ENCODE data around the gene STK24.
"Not testable (repeated sequence)": the region's sequence is repeated elsewhere in the genome, so short reads cannot be mapped to it uniquely, and the experiment has no call there.

STK24 gene

DNA sequence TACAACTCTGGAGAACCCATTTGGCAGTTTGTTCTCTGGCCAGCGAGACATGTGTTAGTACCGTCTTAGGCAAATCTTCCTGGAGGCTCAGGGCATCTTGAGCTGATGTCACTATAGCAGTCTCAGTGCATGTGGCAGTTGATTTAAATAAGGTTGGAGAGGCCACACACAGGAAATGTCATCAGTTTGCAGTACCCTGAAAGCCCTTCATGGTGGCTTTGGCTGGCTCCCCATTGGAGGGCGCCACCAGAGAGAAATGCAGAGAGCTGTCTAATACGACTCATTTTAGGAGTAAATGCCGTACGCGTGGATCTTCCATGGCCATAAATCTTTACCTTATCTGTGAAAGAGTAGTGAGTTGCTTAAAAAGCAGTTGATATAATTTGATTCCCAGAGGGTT, 163.1 kb downstream of the STK24 start:
- DNase-seq = no peak

DNA sequence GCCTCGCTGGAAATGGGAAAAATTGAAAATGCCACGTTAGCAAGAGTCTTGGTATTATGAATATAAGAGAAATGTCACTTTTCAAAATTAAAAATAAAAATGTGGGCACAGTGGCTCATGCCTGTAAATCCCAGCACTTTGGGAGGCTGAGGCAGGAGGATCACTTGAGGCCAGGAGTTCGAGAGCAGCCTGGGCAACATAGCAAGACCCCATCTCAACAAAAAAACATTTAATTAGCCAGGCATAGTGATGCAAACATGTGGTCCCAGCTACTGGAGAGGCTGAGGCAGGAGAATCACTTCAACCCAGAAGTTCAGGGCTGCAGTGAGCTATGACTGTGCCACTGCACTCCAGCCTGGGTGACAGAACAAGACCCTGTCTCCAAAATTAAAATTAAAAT, 163.6 kb downstream of the STK24 start:
- DNase-seq = not testable (repeated sequence)

DNA sequence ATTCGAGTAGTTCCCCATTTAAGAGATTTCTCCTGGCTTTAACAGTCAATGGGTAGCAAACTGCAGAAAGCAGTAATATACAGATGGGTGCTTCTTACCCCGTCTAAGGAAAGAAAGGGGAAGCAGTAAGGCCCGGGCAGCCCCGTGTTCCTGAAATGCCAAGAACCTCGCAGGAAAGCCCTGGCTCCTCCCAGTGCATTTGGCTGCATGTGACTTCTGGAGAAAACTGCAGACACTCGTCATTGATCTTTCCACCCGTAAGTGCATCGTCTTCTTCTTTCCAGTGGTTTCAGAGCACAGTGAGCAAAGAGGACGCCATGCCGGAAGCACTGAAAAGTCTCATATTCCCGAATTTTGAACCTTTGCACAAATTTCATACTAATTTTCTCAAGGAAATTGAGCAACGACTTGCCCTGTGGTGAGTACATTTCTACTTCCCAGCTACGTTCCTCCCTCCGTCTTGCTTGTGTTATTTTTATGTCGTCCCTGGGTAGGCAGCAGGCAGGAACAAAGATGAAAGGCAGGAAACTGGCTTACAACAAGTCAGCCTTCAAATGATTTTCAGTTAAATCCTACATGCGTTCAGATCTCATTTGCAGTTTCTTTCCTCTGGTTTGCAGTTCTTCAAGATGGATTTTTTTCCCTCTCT, 165.2 kb downstream of the STK24 start:
- DNase-seq = no peak

DNA sequence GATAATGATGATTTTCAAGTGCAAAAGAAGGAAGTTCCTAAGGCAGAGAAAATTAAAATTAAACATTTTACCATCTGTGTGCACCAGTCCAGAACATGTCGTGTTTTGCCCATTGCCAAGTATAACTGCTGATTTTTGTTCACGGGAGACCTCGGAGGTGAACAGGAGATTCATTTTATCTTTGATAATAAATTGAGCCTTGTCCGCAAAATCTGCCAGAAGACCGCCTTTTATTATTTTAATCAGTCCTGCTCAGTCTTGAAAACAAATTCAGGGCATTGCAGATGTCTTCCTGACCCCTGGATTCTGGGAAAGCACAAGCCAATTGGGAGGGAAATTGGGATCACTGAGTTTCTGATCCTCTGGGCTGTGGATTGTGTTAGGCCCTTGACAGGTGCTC, 165.9 kb downstream of the STK24 start:
- DNase-seq = no peak

DNA sequence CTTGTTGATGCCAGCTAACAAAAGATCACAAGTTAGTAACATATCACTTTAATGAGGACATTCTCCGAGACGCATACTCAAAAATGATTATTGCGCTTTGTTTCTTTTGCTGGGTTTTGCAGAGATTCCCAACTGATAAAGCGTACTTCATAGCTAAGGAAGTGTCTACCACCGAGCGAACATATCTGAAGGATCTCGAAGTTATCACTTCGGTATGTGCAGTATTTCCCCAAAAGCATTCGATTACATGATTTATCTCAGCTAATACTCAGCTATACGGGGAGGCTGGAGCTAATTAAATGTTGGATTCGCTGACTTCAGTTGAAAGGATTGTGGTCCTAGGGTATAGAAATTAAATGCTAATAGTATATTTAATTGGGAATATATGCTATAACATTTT, 166.3 kb downstream of the STK24 start:
- DNase-seq = no peak

DNA sequence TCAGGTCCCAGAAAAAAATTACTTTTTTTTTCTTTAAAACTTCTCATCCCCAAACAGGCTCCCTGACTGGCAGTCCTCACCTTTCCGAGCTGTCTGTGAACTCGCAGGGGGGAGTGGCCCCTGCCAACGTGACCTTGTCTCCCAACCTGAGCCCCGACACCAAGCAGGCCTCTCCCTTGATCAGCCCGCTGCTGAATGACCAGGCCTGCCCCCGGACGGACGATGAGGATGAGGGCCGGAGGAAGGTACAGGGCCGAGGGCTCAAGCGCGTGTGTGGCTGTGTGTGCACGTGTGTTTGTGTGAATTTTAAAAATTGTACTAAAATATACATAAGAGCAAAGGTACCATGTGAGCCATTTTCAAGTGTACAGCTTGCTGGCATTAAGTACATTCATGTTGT, 167.6 kb downstream of the STK24 start:
- DNase-seq = no peak

DNA sequence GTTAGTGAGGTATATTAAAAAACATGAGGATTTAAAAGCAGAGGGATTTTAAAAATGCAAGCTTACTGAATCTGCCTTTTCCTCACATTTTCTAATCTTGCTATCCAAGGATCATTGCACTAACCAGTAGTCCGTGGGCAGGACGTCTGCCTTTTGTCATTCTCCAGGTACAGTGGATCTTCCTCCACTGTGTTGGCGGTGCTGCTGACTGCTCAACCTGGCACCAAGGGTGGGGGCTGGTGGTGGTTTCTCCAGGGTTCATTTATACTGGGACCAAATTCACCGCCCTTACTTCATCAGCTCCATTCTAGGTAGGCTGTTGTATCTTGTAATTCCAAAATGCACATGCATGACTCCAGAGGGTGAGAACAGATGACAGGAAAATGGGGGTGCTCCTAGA, 169.3 kb downstream of the STK24 start:
- DNase-seq = peak in 3 of 56 donors; percentile 14 to 63 (median 16)

DNA sequence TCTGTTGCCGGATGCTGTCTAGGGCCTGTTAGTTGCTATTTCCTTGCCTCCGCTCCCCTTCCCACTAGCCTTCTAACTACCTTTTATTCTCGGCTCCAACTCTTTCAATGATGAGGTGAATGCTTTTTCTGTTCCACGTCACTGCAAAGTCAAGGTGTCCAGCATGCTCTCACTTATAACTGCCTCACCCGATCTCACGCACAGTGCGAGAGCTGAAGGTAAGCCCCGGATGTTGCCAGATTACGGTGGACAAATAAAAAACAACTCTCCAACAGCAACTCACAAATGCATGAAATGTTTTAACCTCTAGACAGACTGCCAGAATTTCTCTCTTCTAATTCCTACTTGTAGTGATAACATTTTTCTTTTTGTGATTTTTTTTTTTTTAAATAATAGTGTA, 169.9 kb downstream of the STK24 start:
- DNase-seq = no peak

DNA sequence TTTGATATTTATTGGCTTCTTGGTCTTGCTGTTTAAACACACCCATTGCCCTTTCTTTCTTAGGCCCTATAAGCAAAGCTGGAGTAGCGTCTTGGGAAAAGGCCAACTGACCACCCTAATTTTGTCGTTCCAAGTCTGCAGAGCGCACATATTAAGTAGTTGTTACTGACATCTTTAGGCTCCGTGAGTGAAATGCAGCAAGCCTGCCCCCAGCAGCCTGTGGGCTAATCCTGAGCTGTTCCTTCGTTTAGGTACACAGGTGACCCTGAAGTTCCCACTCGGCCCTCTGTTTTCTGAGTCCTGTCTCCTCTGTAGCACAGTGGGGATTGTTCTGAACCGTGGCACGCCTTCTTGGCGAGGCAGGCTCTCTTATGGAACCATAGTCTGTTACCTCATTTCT, 170.5 kb downstream of the STK24 start:
- no peak for DNase-seq

DNA sequence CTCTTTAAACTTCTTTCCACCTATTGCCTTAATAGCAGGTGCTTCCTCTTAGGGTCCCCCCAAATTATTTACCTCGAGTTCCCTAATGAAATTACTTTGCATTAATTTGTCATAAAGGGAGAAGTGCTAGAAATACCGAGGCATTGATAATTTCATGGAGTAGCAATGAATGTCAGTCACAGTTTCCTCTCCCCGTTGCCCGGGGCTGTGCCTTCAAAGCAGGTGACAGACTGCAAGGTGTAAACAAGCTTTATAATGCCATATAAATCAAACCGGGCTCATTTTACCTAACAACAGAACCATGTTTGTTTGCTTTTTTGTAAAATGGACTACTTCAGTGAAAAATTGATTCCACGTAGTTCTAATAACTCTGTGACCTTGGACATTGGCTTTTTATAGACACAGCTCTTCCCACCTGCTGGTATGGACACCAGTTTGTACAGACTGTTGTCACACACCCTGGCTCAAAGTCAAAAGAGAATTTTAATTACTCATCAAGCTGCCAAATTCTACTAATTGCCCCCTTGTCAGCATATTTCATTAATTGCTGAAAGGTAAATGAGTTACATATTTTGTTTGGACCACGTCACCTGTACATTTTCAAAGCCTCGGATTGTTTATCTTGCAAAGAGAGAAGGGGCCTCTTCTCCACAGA, 171.1 kb downstream of the STK24 start:
- no peak for DNase-seq

DNA sequence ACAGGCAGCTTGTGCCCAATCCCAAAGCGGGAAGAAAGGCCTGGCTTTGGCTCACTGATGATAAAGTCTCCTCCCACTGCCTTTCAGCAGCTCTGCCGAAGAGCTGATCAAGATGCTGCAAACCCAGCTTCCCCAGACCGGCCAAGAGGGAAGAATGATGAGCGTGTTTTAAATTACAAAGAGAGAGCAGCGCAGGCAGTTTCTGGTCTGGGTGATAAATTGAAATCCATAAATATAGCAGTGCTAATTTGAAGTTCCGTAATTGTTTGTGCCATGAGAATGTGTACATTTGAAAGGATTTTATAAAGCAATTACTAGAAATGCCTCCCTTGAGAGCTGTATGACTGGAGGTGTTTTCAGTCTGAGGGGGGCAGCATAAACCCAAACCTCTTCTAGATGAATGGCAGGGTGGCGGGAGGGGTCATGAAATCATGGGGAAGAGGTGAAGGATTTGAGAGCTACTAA, 171.8 kb downstream of the STK24 start:
- peak in 20 of 56 donors; percentile 3 to 60 (median 24) for DNase-seq

DNA sequence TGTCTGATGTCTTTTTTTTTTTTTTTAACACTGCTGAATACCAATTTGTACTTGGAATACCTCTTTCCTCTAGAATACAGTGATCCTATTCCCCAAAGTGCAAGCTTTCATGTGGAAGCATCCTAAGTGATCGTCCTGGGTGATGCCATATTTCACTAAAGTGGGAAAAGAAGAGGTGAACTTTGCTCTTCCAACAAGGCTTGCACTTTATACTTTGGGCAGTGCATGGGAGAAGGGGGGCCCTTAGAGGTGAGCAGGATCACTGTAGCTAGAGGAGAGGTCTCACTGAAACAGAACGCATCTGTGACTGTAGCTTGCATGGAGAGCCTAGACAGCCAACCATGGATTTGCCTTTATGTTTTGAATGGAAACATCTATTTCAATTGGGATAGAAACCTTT, 173.8 kb downstream of the STK24 start:
- no peak for DNase-seq

DNA sequence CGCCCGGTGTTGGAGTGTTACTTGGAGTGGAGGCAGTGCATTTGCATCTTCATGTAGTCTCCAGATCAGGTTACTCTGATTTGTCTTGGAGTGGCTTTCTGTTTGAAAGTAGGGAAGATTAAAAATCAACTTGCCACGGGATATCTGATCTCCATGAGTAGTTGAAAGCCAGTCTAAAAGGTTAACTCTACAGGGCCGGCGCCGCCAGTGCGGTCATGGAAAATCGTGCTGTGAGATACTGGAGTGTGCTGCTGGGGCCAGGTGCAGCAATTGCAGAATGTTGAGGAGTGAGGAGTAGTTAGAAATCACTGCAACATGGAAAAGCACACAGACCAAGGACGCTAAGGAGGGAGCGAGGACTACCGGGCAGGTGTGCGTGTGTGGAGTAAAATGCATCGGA, 175.0 kb downstream of the STK24 start:
- no peak for DNase-seq

DNA sequence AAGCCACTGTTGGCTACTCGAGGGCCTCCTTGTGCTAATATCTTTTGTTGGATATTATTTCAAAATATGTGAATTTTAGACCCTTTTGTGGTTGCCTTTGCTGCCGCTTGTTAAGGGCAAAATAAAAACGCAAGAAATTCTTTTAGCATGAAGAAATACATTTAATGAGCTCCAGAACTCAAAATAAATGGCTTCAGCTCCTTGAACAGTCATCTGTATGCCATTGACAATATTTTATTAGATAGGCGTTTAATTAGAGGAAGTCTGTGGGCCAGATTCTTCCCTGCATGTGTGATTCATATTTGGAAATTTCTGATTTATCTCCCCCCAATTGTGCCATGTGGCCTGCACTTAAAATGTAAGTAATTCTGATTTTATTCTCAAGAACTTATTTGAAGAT, 177.2 kb downstream of the STK24 start:
- no peak for DNase-seq

DNA sequence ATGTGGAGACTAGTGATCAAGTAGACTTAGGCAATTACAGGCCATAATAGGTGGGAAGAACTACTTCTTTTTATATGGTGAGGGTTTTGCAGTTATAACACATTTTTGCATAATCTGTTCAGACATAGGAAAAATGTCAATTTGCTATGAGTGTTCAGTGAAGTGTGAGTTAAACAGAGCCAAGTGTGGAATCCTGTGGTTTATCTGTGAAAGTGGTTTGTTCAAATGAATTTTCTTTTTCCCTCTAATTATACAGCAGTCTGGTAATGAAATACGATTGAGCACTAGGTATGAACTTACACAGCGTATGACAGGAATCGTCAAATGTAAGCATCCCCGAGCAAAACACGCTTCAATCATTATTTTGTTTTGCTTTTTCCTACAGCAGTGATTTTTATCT, 178.3 kb downstream of the STK24 start:
- no peak for DNase-seq

DNA sequence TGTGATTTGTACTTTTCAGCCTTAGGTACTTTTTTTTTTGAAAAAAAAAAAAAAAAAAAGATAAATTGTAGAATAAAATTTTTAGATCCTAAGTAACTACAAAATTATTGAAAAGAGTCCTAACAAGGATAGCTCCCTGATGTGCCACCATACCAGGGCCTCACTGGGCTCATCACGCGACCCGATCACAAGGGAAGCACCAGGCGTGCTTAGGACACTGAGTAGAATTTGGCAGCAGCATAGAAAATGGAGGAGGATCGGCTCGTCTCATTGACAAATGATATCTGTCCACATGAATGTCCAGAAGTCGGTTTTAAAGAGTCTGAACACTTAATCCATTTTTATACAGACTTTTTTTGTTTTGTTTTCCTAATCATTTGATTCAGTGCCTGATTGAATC, 179.0 kb downstream of the STK24 start:
- DNase-seq = no peak

DNA sequence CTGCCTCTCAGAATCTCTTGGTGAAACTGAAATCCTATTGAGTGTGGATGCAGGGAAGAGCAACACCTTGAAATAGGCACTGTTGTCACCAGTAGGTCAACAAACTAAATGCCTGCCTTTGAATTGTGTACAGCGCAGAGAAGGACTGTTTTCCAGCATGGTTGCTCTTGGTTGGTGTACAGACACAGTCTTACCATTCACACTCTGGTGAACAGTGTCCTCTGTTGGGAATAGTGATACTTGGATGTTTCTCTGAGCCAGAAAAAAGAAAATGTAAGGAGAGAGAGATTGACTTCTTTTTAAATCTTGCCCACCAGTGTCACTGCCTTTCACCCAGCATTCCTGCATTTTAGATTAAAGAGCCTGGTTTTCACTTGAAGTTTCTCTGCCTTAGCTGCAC, 179.7 kb downstream of the STK24 start:
- DNase-seq = no peak

DNA sequence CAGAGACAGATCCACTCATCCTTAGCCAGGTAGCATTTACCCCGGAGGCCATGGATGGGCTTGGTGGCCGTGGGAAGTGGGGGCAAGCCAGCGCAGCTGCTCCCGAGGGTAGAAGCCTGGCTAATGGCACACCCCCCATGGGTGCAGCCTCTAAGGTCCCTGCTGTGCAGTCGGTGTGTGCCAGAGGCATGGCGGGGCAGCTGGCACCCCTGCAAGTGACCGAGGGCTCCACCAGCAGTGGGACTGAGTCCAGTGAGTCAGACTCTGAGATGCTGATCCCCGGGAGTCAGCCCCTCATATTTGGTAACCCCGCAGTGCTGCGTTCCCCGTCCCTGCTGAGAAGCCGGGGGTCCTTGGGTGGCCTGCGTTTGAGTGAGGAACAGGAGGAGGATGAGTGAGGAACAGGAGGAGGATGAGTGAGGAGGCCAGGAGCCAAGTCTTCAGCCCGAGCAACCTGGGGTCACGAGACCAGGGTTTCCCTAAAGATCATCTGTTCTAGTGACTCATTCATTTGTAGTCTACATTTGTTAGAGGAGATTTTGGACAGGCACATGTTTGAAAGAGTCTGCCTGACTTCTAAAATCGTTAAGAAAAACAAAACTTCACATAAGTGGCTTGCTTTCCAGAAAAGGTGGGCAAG, 180.7 kb downstream of the STK24 start:
- no peak for DNase-seq
